IPS DF 6.9 (cell line): ENCODE results near the gene BTBD16.

Experiments
- DNase-seq: peaks from one replicate; pipeline ENCODE4 v3.0.0-alpha.2; 2013; ENCODE audit warnings: low read depth, low spot score
- H3K27ac ChIP-seq: one replicate; pipeline ENCODE4 v1.5.1; 2013; ENCODE audit warnings: low read length, control low read depth
- H3K27me3 ChIP-seq: 2 replicates; pipeline ENCODE4 v1.6.1; 2013; ENCODE audit warnings: mild to moderate bottlenecking, low read length; ENCODE audit not compliant: control insufficient read depth, insufficient read depth
- H3K36me3 ChIP-seq: 2 replicates; pipeline ENCODE4 v1.6.1; 2013; ENCODE audit warnings: low read length; ENCODE audit not compliant: control insufficient read depth, insufficient read depth
- H3K4me1 ChIP-seq: 2 replicates; pipeline ENCODE4 v1.6.1; 2013; ENCODE audit warnings: low read length; ENCODE audit not compliant: control insufficient read depth, insufficient read depth
- H3K4me3 ChIP-seq: 2 replicates; pipeline ENCODE4 v1.5.1; 2013; ENCODE audit warnings: mild to moderate bottlenecking, low read length
- H3K9me3 ChIP-seq: 2 replicates; pipeline ENCODE4 v1.6.1; 2013; ENCODE audit warnings: low read length, inconsistent platforms; ENCODE audit not compliant: control insufficient read depth, insufficient read depth
- WGBS: extraction: QIAGEN DNeasy Blood & Tissue Kit; methylation state at CpG from one replicate; pipeline ENCODE4 v1.1.7; 2013; ENCODE audit warnings: mixed read lengths, missing lambda C conversion rate; ENCODE audit not compliant: insufficient read length, insufficient coverage; 5-methylcytosine and 5-hydroxymethylcytosine counted together

The BTBD16 gene

GRCh38 chr10:122352817-122353525, 81.9 kb downstream of the BTBD16 start:
- Histone ChIP-seq H3K27ac (no peak overlapping the region), H3K27me3 (no peaks in the 10 kb centered on the region), H3K9me3 (no peaks in the 10 kb centered on the region), H3K4me3 (no peak overlapping the region), H3K4me1 (no peaks in the 10 kb centered on the region), H3K36me3 (no peaks in the 10 kb centered on the region)
- no peak for DNase-seq
- whole genome bisulfite sequencing: no CpG with 5 or more reads among the region's 8 CpGs

GRCh38 chr10:122354383-122354782, 83.3 kb downstream of the BTBD16 start:
- no peaks in the 10 kb centered on the region for H3K27me3 ChIP-seq
- H3K27ac ChIP-seq: no peak overlapping the region
- no peak overlapping the region for H3K4me3 ChIP-seq
- no CpG with 5 or more reads among the region's 2 CpGs for WGBS
- no peaks in the 10 kb centered on the region for H3K9me3 ChIP-seq
- no peaks in the 10 kb centered on the region for H3K4me1 ChIP-seq
- no peaks in the 10 kb centered on the region for H3K36me3 ChIP-seq
- DNase-seq: no peak

GRCh38 chr10:122357685-122358084, 86.6 kb downstream of the BTBD16 start:
- Histone ChIP-seq H3K36me3 (no peaks in the 10 kb centered on the region), H3K4me1 (no peaks in the 10 kb centered on the region), H3K27ac (no peak overlapping the region), H3K4me3 (no peak overlapping the region), H3K27me3 (no peaks in the 10 kb centered on the region), H3K9me3 (no peaks in the 10 kb centered on the region)
- no CpG with 5 or more reads among the region's 4 CpGs for WGBS
- no peak for DNase-seq

- WGBS: no CpG with 5 or more reads among the region's 2 CpGs
Observed at GRCh38 chr10:122359621-122360020, 88.5 kb downstream of the BTBD16 start.

GRCh38 chr10:122361046-122361445, 90.0 kb downstream of the BTBD16 start:
- DNase-seq: no peak
- Histone ChIP-seq H3K27ac (no peak overlapping the region), H3K27me3 (no peaks in the 10 kb centered on the region), H3K4me3 (no peak overlapping the region), H3K36me3 (no peaks in the 10 kb centered on the region), H3K4me1 (no peaks in the 10 kb centered on the region), H3K9me3 (no peaks in the 10 kb centered on the region)
- WGBS: no CpG with 5 or more reads among the region's 1 CpG

More at GRCh38 chr10:122359621-122360020, 88.5 kb downstream of the BTBD16 start:
- Histone ChIP-seq H3K4me3 (no peak overlapping the region), H3K9me3 (no peaks in the 10 kb centered on the region), H3K4me1 (no peaks in the 10 kb centered on the region), H3K27me3 (no peaks in the 10 kb centered on the region), H3K36me3 (no peaks in the 10 kb centered on the region), H3K27ac (no peak overlapping the region)
- no peak for DNase-seq

- Histone ChIP-seq H3K36me3 (no peaks in the 10 kb centered on the region), H3K4me1 (no peaks in the 10 kb centered on the region), H3K27me3 (no peaks in the 10 kb centered on the region), H3K4me3 (no peak overlapping the region), H3K27ac (no peak overlapping the region), H3K9me3 (0 out of 2 replicates have a peak, but pooled peaks cover 1% of the 10 kb centered on the region)
- DNase-seq: no peak
- no CpG with 5 or more reads among the region's 4 CpGs for WGBS
Observed at GRCh38 chr10:122362031-122362592, 91.0 kb downstream of the BTBD16 start.

- H3K27ac ChIP-seq: no peak overlapping the region
- H3K36me3 ChIP-seq: no peaks in the 10 kb centered on the region
- H3K9me3 ChIP-seq: 0 out of 2 replicates have a peak, but pooled peaks cover 1% of the 10 kb centered on the region
- no peaks in the 10 kb centered on the region for H3K4me1 ChIP-seq
- no CpG with 5 or more reads among the region's 2 CpGs for WGBS
- no peaks in the 10 kb centered on the region for H3K27me3 ChIP-seq
- H3K4me3 ChIP-seq: no peak overlapping the region
- DNase-seq: no peak
Observed at GRCh38 chr10:122362621-122363020, 91.5 kb downstream of the BTBD16 start.

GRCh38 chr10:122363311-122363710, 92.2 kb downstream of the BTBD16 start:
- no peaks in the 10 kb centered on the region for H3K4me1 ChIP-seq
- H3K4me3 ChIP-seq: no peak overlapping the region
- no peaks in the 10 kb centered on the region for H3K36me3 ChIP-seq
- H3K27ac ChIP-seq: no peak overlapping the region
- no peak for DNase-seq
- H3K27me3 ChIP-seq: no peaks in the 10 kb centered on the region
- no CpG with 5 or more reads among the region's 2 CpGs for WGBS
- H3K9me3 ChIP-seq: 0 out of 2 replicates have a peak, but pooled peaks cover 1% of the 10 kb centered on the region

GRCh38 chr10:122363722-122364463, 92.8 kb downstream of the BTBD16 start:
- Histone ChIP-seq H3K27ac (no peak overlapping the region), H3K4me3 (no peak overlapping the region), H3K27me3 (no peaks in the 10 kb centered on the region), H3K4me1 (0 out of 2 replicates have a peak, but pooled peaks cover 1% of the 10 kb centered on the region), H3K36me3 (no peaks in the 10 kb centered on the region), H3K9me3 (0 out of 2 replicates have a peak, but pooled peaks cover 1% of the 10 kb centered on the region)
- no peak for DNase-seq
- no CpG with 5 or more reads among the region's 6 CpGs for WGBS

GRCh38 chr10:122368502-122369254, 97.6 kb downstream of the BTBD16 start:
- H3K27ac ChIP-seq: no peak overlapping the region
- H3K9me3 ChIP-seq: 0 out of 2 replicates have a peak, but pooled peaks cover 1% of the 10 kb centered on the region
- no peak for DNase-seq
- WGBS: no CpG with 5 or more reads among the region's 13 CpGs
- 0 out of 2 replicates have a peak, but pooled peaks cover 1% of the 10 kb centered on the region for H3K4me1 ChIP-seq
- peaks cover 2% of the 10 kb centered on the region; the same call in 1 of the 2 replicates for H3K27me3 ChIP-seq
- H3K36me3 ChIP-seq: no peaks in the 10 kb centered on the region
- no peak overlapping the region for H3K4me3 ChIP-seq
